GM18498 (cell line): ENCODE results near the gene USP14.

ENCODE experiments used
- ATAC-seq: cut with Tn5 transposase; IDR thresholded peaks from one replicate; pipeline ENCODE4 v1.9.1; 2021; ENCODE audit warnings: mild to moderate bottlenecking, moderate library complexity; ENCODE audit not compliant: unreplicated experiment

Gene USP14

GRCh38 chr18:225745-226144 is 67.4 kb downstream of the USP14 start:
- ATAC-seq = no peak

- ATAC-seq = no peak
Observed at GRCh38 chr18:227374-227773, 69.0 kb downstream of the USP14 start.

GRCh38 chr18:227902-228301 is 69.5 kb downstream of the USP14 start:
- no peak for ATAC-seq

- ATAC-seq = no peak
Observed at GRCh38 chr18:228586-228985, 70.2 kb downstream of the USP14 start.

- ATAC-seq = no peak
Observed at GRCh38 chr18:231563-231962, 73.2 kb downstream of the USP14 start.

GRCh38 chr18:240175-240574 is 81.8 kb downstream of the USP14 start:
- no peak for ATAC-seq

GRCh38 chr18:245282-245847 is 87.0 kb downstream of the USP14 start:
- no peak for ATAC-seq

- ATAC-seq = no peak
Observed at GRCh38 chr18:248053-248452, 89.7 kb downstream of the USP14 start.

GRCh38 chr18:250685-251084 is 92.3 kb downstream of the USP14 start:
- ATAC-seq = no peak

GRCh38 chr18:251572-251971 is 93.2 kb downstream of the USP14 start:
- ATAC-seq = no peak

- ATAC-seq = no peak
Observed at GRCh38 chr18:253121-253520, 94.8 kb downstream of the USP14 start.

GRCh38 chr18:255171-255570 is 96.8 kb downstream of the USP14 start:
- ATAC-seq = no peak

- ATAC-seq = no peak
Observed at GRCh38 chr18:260547-260946, 102.2 kb downstream of the USP14 start.

- no peak for ATAC-seq
Observed at GRCh38 chr18:261398-262073, 103.2 kb downstream of the USP14 start.
